GM23338 (cell line): Measurements from ENCODE around the gene ZBTB7A. TPM values are rescaled to one million over a fixed set of nuclear protein-coding genes. Genes with fewer than 3 reads are reported as not detected.

Source experiments
- ATAC-seq: fragments of 200-7000 bp; cut with Tn5 transposase; 3 replicates; pipeline ENCODE4 v1.9.1; 2020
- DNase-seq: peaks from one replicate; pipeline ENCODE4 v3.0.0-alpha.2; 2015; ENCODE audit warnings: low spot score
- H2AFZ ChIP-seq: fragments of 200-600 bp; sonication (generic); 2 replicates; pipeline ENCODE4 v1.8.0; 2016; ENCODE audit warnings: antibody characterized with exemption, mild to moderate bottlenecking, moderate library complexity
- H3F3A ChIP-seq: fragments of 200-600 bp; sonication (generic); replicated peaks from 2 replicates; pipeline ENCODE4 v1.8.0; 2017; ENCODE audit warnings: antibody characterized with exemption, mixed run types, low read depth
- H3K27ac ChIP-seq: fragments of 200-600 bp; sonication (generic); 2 replicates; pipeline ENCODE4 v1.6.1; 2016; ENCODE audit warnings: low read depth
- H3K27me3 ChIP-seq: fragments of 200-600 bp; sonication (generic); 2 replicates; pipeline ENCODE4 v1.8.0; 2016; ENCODE audit warnings: mild to moderate bottlenecking, mixed run types, moderate library complexity; ENCODE audit not compliant: insufficient read depth
- H3K36me3 ChIP-seq: fragments of 200-600 bp; sonication (generic); 2 replicates; pipeline ENCODE4 v1.8.0; 2016; ENCODE audit warnings: mild to moderate bottlenecking; ENCODE audit not compliant: insufficient read depth
- H3K4me1 ChIP-seq: fragments of 200-600 bp; sonication (generic); 2 replicates; pipeline ENCODE4 v1.8.0; 2016; ENCODE audit warnings: mild to moderate bottlenecking, moderate library complexity; ENCODE audit not compliant: insufficient read depth
- H3K4me2 ChIP-seq: fragments of 200-600 bp; sonication (generic); 2 replicates; pipeline ENCODE4 v1.7.1; 2017; ENCODE audit warnings: mixed run types
- H3K4me3 ChIP-seq: fragments of 200-600 bp; sonication (generic); 2 replicates; pipeline ENCODE4 v1.6.1; 2016; ENCODE audit warnings: mixed run types
- H3K79me2 ChIP-seq: fragments of 200-600 bp; sonication (generic); replicated peaks from 2 replicates; pipeline ENCODE4 v1.8.0; 2017; ENCODE audit warnings: mild to moderate bottlenecking; ENCODE audit not compliant: insufficient read depth
- H3K9me2 ChIP-seq: fragments of 200-600 bp; sonication (generic); 2 replicates; pipeline ENCODE4 v1.8.0; 2017; ENCODE audit not compliant: insufficient read depth
- H4K20me1 ChIP-seq: fragments of 200-600 bp; sonication (generic); replicated peaks from 2 replicates; pipeline ENCODE4 v1.8.0; 2017; ENCODE audit warnings: mild to moderate bottlenecking; ENCODE audit not compliant: insufficient read depth
- H3K27ac Mint-ChIP-seq: 2 replicates; pipeline ENCODE4 v1.8.0; 2020; ENCODE audit warnings: inconsistent platforms, mild to moderate bottlenecking, moderate library complexity, mixed read lengths
- H3K27me3 Mint-ChIP-seq: 3 replicates; pipeline ENCODE4 v1.8.0; 2022; ENCODE audit warnings: low read depth, mild to moderate bottlenecking, moderate library complexity, mixed read lengths, inconsistent platforms; ENCODE audit not compliant: insufficient read depth, poor library complexity
- H3K36me3 Mint-ChIP-seq: 3 replicates; pipeline ENCODE4 v1.8.0; 2021; ENCODE audit warnings: low read depth, mild to moderate bottlenecking, inconsistent platforms, moderate library complexity, mixed read lengths
- H3K4me1 Mint-ChIP-seq: 3 replicates; pipeline ENCODE4 v1.8.0; 2020; ENCODE audit warnings: mild to moderate bottlenecking, inconsistent platforms, mixed read lengths
- H3K4me3 Mint-ChIP-seq: 3 replicates; pipeline ENCODE4 v1.8.0; 2021; ENCODE audit warnings: moderate library complexity, mild to moderate bottlenecking, inconsistent platforms, mixed read lengths
- H3K9me3 Mint-ChIP-seq: 3 replicates; pipeline ENCODE4 v1.8.0; 2020; ENCODE audit warnings: moderate library complexity, mild to moderate bottlenecking, inconsistent platforms, mixed read lengths
- CREB1 ChIP-seq: fragments of 250-450 bp; sonication (Bioruptor Pico); IDR thresholded peaks from 2 replicates; pipeline ENCODE4 v1.5.0; 2020; ENCODE audit warnings: low read depth, mild to moderate bottlenecking, moderate library complexity
- EZH2 ChIP-seq: fragments of 200-600 bp; sonication (generic); IDR thresholded peaks from one replicate; pipeline ENCODE4 v1.8.0; 2017; ENCODE audit warnings: antibody characterized with exemption, mild to moderate bottlenecking, low read depth; ENCODE audit not compliant: unreplicated experiment
- EZH2phosphoT487 ChIP-seq: fragments of 200-600 bp; sonication (generic); IDR thresholded peaks from one replicate; pipeline ENCODE4 v1.8.1; 2018; ENCODE audit warnings: antibody characterized with exemption; ENCODE audit not compliant: unreplicated experiment
- JUNB ChIP-seq: IDR thresholded peaks from one replicate; pipeline ENCODE4 v1.6.1; 2016; ENCODE audit warnings: antibody characterized with exemption; ENCODE audit not compliant: unreplicated experiment
- NANOG ChIP-seq: IDR thresholded peaks from 2 replicates; pipeline ENCODE4 v1.6.1; 2016; ENCODE audit warnings: antibody characterized with exemption, borderline replicate concordance
- POLR2AphosphoS5 ChIP-seq: IDR thresholded peaks from 2 replicates; pipeline ENCODE4 v1.6.1; 2016; ENCODE audit warnings: antibody characterized with exemption, low read depth
- REST ChIP-seq: IDR thresholded peaks from one replicate; pipeline ENCODE4 v1.6.1; 2018; ENCODE audit warnings: antibody characterized with exemption; ENCODE audit not compliant: unreplicated experiment
- STAT1 ChIP-seq: IDR thresholded peaks from one replicate; pipeline ENCODE4 v1.6.1; 2016; ENCODE audit warnings: antibody characterized with exemption; ENCODE audit not compliant: unreplicated experiment
- ZNF114 ChIP-seq: fragments of 250-450 bp; sonication (Bioruptor Pico); IDR thresholded peaks from 2 replicates; pipeline ENCODE4 v1.5.0; 2020; ENCODE audit warnings: mild to moderate bottlenecking, moderate library complexity
- ZNF331 ChIP-seq: fragments of 250-450 bp; sonication (Bioruptor Pico); IDR thresholded peaks from 2 replicates; pipeline ENCODE4 v1.5.0; 2020; ENCODE audit warnings: low read depth, mild to moderate bottlenecking, moderate library complexity
- polyA plus RNA-seq: library from polyadenylated mRNA; unstranded; fragments of >200 nt; fragmentation: Nextera tagmentation; extraction: Ambion mirVana; gene quantifications from 2 replicates; pipeline ENCODE4 v1.2.1, GENCODE V29; 2016
- total RNA-seq: library from RNA; depleted of rRNA; stranded (reverse); fragments of >200 nt; shearing (Covaris generic); gene quantifications from 2 replicates; pipeline ENCODE4 v1.2.3, GENCODE V29; 2014
- TF ChIP-seq, protein P1 (sequence below), 2 experiments: fragments of 200-600 bp in 1 of 2; sonication (generic) in 1 of 2; conservative IDR thresholded peaks; 2 replicates each; pipeline versions ENCODE4 v1.5.1 to v1.6.1; 2016 to 2017; ENCODE audit warnings: antibody characterized with exemption in 2 of 2, low read depth in 2 of 2, mild to moderate bottlenecking in 2 of 2, moderate library complexity in 1 of 2
- TF ChIP-seq, protein P2 (sequence below): IDR thresholded peaks from 2 replicates; pipeline ENCODE4 v1.6.1; 2016; ENCODE audit warnings: antibody characterized with exemption
- TF ChIP-seq, protein P3 (sequence below): fragments of 250-450 bp; sonication (Bioruptor Pico); IDR thresholded peaks from 2 replicates; pipeline ENCODE4 v1.5.0; 2020; ENCODE audit warnings: mild to moderate bottlenecking, moderate library complexity

ZBTB7A gene
- total and polyA plus RNA-seq, 2 experiments from 2014 or later, result 9.5 to 35.0 TPM

GRCh38 chr19:4051175-4052101 lies 15.3 kb downstream of the ZBTB7A start:
- no peak overlapping the region for H3K4me3 Mint-ChIP-seq
- Histone ChIP-seq H3K36me3 (no peaks in the 10 kb centered on the region), H3K4me1 (no peaks in the 10 kb centered on the region), H3K27ac (no peak overlapping the region), H2AFZ (no peak overlapping the region), H3K79me2 (peaks cover 52% of the 10 kb centered on the region), H3F3A (peaks cover 36% of the 10 kb centered on the region), H3K4me2 (no peak overlapping the region), H3K4me3 (no peak overlapping the region), H3K27me3 (no peaks in the 10 kb centered on the region), H4K20me1 (peaks cover 41% of the 10 kb centered on the region), H3K9me2 (no peaks in the 10 kb centered on the region)
- ATAC-seq (no peak), DNase-seq (no peak)
- H3K36me3 Mint-ChIP-seq, result peaks cover 51% of the 10 kb centered on the region
- H3K4me1 Mint-ChIP-seq, result peaks cover 10% of the 10 kb centered on the region
- H3K27ac Mint-ChIP-seq, result peak overlapping the region; percentile 67; the same call in 1 of the 2 replicates
- H3K9me3 Mint-ChIP-seq, result no peaks in the 10 kb centered on the region; the same call in 1 of the 3 replicates
- H3K27me3 Mint-ChIP-seq, result peaks cover 12% of the 10 kb centered on the region
- TF ChIP-seq EZH2, result no peak
- TF ChIP-seq, protein P1, sequence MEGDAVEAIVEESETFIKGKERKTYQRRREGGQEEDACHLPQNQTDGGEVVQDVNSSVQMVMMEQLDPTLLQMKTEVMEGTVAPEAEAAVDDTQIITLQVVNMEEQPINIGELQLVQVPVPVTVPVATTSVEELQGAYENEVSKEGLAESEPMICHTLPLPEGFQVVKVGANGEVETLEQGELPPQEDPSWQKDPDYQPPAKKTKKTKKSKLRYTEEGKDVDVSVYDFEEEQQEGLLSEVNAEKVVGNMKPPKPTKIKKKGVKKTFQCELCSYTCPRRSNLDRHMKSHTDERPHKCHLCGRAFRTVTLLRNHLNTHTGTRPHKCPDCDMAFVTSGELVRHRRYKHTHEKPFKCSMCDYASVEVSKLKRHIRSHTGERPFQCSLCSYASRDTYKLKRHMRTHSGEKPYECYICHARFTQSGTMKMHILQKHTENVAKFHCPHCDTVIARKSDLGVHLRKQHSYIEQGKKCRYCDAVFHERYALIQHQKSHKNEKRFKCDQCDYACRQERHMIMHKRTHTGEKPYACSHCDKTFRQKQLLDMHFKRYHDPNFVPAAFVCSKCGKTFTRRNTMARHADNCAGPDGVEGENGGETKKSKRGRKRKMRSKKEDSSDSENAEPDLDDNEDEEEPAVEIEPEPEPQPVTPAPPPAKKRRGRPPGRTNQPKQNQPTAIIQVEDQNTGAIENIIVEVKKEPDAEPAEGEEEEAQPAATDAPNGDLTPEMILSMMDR (conservative IDR thresholded peaks at IDR 0.05; ENCODE audit: low read depth in 2 of 2), result no peak
- TF ChIP-seq, protein P2, sequence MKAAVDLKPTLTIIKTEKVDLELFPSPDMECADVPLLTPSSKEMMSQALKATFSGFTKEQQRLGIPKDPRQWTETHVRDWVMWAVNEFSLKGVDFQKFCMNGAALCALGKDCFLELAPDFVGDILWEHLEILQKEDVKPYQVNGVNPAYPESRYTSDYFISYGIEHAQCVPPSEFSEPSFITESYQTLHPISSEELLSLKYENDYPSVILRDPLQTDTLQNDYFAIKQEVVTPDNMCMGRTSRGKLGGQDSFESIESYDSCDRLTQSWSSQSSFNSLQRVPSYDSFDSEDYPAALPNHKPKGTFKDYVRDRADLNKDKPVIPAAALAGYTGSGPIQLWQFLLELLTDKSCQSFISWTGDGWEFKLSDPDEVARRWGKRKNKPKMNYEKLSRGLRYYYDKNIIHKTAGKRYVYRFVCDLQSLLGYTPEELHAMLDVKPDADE, result no peak
- TF ChIP-seq POLR2AphosphoS5, result no peak
- TF ChIP-seq ZNF114 (CRISPR knock-in tag), result no peak
- TF ChIP-seq, protein P3, sequence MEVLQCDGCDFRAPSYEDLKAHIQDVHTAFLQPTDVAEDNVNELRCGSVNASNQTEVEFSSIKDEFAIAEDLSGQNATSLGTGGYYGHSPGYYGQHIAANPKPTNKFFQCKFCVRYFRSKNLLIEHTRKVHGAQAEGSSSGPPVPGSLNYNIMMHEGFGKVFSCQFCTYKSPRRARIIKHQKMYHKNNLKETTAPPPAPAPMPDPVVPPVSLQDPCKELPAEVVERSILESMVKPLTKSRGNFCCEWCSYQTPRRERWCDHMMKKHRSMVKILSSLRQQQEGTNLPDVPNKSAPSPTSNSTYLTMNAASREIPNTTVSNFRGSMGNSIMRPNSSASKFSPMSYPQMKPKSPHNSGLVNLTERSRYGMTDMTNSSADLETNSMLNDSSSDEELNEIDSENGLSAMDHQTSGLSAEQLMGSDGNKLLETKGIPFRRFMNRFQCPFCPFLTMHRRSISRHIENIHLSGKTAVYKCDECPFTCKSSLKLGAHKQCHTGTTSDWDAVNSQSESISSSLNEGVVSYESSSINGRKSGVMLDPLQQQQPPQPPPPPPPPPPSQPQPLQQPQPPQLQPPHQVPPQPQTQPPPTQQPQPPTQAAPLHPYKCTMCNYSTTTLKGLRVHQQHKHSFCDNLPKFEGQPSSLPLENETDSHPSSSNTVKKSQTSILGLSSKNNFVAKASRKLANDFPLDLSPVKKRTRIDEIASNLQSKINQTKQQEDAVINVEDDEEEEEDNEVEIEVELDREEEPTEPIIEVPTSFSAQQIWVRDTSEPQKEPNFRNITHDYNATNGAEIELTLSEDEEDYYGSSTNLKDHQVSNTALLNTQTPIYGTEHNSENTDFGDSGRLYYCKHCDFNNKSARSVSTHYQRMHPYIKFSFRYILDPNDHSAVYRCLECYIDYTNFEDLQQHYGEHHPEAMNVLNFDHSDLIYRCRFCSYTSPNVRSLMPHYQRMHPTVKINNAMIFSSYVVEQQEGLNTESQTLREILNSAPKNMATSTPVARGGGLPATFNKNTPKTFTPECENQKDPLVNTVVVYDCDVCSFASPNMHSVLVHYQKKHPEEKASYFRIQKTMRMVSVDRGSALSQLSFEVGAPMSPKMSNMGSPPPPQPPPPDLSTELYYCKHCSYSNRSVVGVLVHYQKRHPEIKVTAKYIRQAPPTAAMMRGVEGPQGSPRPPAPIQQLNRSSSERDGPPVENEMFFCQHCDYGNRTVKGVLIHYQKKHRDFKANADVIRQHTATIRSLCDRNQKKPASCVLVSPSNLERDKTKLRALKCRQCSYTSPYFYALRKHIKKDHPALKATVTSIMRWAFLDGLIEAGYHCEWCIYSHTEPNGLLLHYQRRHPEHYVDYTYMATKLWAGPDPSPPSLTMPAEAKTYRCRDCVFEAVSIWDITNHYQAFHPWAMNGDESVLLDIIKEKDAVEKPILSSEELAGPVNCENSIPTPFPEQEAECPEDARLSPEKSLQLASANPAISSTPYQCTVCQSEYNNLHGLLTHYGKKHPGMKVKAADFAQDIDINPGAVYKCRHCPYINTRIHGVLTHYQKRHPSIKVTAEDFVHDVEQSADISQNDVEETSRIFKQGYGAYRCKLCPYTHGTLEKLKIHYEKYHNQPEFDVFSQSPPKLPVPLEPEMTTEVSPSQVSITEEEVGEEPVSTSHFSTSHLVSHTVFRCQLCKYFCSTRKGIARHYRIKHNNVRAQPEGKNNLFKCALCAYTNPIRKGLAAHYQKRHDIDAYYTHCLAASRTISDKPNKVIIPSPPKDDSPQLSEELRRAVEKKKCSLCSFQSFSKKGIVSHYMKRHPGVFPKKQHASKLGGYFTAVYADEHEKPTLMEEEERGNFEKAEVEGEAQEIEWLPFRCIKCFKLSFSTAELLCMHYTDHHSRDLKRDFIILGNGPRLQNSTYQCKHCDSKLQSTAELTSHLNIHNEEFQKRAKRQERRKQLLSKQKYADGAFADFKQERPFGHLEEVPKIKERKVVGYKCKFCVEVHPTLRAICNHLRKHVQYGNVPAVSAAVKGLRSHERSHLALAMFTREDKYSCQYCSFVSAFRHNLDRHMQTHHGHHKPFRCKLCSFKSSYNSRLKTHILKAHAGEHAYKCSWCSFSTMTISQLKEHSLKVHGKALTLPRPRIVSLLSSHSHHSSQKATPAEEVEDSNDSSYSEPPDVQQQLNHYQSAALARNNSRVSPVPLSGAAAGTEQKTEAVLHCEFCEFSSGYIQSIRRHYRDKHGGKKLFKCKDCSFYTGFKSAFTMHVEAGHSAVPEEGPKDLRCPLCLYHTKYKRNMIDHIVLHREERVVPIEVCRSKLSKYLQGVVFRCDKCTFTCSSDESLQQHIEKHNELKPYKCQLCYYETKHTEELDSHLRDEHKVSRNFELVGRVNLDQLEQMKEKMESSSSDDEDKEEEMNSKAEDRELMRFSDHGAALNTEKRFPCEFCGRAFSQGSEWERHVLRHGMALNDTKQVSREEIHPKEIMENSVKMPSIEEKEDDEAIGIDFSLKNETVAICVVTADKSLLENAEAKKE, result no peak
- no peak for TF ChIP-seq STAT1
- TF ChIP-seq NANOG, result no peak
- no peak for TF ChIP-seq EZH2phosphoT487
- TF ChIP-seq ZNF331 (CRISPR knock-in tag), result no peak
- no peak for TF ChIP-seq CREB1
- no peak for TF ChIP-seq JUNB
- no peak for TF ChIP-seq REST
